Fibroblast of skin of right biceps (primary cell): ENCODE data around the gene ANXA4.
A peak's percentile ranks its signal among the peaks of the same experiment; 100 is the strongest.
"Not testable (repeated sequence)": the region's sequence is repeated elsewhere in the genome, so short reads cannot be mapped to it uniquely, and the experiment has no call there.

Source experiments
- DNase-seq: peaks from one replicate; pipeline ENCODE4 v3.0.0-alpha.2; 2013

The ANXA4 gene

GRCh38 chr2:69755862-69756467, 14.0 kb downstream of the ANXA4 start:
- peak; percentile 54 for DNase-seq

DNA sequence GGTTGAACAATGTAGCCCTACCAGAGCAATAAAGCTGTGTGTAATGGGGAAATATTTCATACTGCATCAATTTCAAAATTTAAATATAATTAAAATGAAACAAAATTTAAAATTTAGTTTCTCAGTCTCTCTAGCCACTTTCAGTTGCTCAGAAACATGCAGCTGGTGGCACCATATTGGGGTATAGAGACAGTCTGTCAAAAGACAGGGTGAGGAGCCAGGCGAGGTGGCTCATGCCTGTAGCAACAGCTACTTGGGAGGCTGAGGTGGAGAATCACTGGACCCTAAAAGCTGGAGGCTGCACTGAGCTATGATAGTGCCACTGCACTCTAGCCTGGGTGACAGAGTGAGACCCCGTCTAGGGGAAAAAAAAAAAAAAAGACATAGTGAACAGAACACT, 20.1 kb downstream of the ANXA4 start:
- DNase-seq, result no peak

DNA sequence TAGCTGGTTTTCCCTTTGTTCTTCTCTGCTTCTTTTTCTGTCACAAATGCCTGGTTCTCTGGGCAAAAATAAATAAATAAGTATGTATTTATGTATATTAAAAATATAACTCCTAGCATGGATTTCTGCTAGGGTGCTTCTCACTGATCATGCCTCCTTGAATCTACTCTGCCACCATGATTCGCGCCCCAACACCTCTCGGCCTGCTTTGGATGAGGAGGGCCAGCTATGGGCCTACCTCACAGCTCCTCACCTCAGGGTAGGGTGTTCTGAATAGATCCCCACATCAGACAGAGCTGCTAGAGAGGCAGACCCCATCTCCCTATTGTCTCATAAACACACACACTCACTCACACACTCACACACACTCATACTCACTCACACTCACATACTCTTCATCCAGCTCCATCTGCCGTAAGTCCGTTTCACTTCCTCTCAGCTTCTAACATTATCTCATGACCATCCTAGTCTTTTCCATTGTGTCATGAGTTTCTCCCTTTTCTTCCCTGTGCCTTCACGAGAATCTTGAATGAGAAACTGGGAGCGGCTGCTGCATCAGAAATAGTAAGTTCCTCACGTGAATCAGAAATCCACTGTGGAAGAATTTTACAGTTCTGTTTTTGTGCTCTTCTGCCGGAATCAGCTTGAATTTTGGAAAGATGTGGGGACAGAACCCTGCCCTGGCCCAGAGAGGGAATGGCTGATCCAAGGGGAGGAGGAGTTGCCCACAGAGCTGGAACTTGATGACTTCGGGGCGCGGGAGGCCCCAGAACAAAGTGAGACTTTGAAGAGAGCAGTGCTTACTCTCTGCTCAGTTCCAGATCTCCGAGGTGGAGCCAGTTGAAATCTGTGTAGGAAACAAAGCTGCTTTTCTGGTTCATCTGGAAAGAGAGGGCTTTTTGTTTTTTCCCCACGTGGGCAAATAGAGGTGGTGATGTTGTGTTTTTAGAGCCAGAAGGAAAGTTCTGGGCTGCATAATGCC, 20.9 kb downstream of the ANXA4 start:
- DNase-seq, result no peak

DNA sequence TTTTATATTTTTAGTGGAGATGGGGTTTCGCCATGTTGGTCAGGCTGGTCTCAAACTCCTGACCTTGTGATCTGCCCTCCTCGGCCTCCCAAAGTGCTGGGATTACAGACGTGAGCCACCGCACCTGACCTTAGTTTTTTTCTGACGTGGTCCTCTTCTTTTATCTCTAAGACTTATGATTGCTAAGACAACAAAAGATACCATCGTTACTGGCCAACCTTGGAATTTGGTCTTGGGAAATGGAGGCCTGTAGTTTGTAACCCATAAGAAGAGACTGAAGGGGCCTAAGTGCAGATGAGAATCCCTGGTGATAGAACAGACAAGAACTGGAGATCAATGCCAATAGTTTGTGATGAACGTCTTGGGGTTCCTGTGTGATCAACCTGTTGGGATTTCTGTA, 21.9 kb downstream of the ANXA4 start:
- DNase-seq, result not testable (repeated sequence)

DNA sequence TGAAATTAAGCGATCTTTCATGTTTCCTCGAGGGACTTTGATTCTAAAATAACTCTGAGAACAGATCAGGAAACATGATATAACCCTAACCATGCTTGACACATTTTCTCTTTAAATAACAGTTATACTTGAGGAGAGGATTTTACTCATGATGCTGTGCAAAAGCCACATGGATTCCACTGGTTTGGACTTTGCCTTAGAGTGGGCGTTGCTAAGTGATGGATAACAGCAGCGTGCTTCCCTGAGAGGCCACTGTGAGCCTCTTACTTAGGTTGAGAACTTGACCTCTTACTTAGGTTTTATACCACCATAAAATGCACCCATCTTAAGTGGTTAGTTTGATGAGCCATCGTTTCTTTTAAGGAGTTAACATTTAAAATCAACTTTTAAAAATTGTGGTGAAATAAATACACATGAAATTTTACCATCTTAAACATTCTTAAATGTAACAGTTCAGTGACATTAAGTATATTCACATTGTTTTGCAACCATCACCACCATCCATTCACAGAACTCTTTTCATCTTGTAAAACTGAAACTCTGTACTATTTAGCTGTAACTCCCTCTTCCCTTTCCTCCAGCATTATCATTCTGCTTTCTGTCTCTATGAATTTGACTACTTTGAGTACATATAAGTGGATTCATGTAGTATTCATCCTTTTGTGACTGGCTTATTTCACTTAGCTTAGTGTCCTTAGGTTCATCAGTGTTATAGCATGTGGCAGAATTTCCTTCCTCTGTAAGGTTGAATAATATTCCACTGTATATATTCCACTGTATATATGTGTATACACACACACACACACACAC, 22.6 kb downstream of the ANXA4 start:
- DNase-seq, result no peak

- DNase-seq, result no peak
Measured at GRCh38 chr2:69765096-69765380, 23.1 kb downstream of the ANXA4 start.

DNA sequence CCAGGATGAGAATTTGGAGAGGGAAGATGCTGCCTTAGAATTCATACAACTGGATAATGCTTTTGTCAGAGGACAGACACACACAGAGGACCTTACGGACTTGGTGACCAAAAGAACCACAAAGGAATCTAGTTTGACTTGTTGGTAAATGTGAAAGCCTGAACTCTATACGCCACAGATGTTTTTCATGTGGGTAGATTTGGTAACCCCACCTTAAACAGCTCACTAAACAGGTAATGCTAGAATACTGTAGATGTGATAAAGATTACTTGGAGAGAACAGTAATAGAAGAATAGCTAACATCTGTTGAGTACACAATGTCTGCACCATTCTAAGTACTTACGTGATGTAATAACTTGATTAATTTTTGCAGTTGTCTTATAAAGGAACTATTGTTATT, 24.1 kb downstream of the ANXA4 start:
- DNase-seq, result no peak

DNA sequence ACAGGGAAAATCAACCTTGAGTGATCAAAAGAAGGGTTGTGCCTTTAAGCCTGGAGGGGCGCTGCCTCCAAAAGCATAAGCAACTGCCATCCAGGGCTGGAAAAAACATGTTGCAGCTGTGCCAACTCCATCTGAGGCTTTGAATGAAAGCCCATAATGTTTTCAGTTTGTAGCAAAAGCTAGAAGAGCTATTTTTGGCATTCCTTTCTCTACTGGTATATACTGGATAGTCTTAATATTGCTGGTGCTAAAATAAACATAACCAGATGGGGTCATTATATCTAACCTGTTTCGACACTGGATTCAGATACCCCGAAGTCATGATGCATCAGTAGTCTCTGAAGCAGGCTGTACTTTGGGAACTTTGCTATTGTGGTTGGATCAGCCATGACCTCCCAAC, 25.1 kb downstream of the ANXA4 start:
- DNase-seq, result peak; percentile 21

GRCh38 chr2:69768235-69768634, 26.3 kb downstream of the ANXA4 start:
- no peak for DNase-seq

GRCh38 chr2:69768789-69769188, 26.9 kb downstream of the ANXA4 start:
- DNase-seq, result no peak

GRCh38 chr2:69769272-69769671, 27.3 kb downstream of the ANXA4 start:
- DNase-seq, result no peak

DNA sequence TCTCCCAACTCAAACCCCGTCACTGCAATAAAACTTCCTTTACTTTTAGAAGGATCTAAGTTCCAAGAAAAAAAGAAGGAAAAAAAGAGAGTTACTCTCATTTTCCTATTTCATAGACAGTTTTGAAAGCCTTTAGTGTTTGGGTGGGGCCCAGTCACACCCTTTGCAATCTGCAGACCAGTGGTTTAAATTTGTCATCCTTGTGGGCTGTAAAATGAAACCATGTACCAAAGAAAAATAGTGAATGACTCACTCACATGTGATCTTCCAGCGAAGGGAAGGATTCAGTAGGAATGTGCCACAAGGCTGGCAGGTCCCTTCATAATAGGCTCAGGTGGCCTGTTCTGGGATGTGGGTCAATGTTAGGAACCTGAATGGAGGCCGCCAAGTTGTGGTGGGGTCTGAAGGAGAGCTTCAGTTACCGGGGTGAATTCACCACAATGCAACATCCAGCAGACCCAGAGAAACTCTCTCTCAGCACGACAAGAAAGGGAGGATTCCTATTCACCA, 28.3 kb downstream of the ANXA4 start:
- DNase-seq, result peak; percentile 78

DNA sequence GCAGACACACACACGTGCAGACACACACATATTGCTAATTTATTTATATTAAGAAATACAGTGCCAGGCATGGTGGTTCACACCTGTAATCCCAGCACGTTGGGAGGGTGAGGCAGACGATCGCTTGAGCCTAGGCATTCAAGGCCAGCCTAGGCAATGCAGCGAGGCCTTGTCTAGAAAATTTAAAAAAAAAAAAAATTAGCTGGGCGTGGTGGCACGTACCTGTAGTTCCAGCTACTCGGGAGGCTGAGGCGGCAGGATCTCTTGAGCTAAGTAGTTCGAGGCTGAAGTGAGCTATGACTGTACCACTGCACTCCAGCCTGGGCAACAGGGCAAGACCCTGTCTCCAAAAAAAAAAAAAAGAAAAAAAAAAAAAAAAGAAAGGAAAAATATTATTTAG, 28.8 kb downstream of the ANXA4 start:
- no peak for DNase-seq

DNA sequence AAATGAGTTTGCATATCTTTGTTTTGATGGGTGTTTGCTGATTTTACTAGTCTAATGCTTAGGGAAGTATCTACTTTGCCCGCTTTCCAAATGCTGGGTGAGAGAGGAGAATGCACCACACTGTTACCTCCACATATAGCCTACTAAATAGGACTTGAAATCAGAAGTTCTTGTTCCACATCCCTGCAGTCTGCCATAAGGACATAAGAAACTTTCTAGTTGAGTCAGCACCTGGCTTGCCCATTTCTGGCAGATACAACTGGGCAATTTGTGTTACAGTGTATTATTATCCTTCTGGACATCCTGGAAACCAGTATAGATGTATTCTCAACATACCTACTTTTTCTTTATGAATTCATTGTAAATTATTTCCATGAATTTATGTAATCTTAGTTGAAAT, 29.5 kb downstream of the ANXA4 start:
- DNase-seq, result no peak

- peak; percentile 42 for DNase-seq
Measured at GRCh38 chr2:69773206-69773605, 31.3 kb downstream of the ANXA4 start.

DNA sequence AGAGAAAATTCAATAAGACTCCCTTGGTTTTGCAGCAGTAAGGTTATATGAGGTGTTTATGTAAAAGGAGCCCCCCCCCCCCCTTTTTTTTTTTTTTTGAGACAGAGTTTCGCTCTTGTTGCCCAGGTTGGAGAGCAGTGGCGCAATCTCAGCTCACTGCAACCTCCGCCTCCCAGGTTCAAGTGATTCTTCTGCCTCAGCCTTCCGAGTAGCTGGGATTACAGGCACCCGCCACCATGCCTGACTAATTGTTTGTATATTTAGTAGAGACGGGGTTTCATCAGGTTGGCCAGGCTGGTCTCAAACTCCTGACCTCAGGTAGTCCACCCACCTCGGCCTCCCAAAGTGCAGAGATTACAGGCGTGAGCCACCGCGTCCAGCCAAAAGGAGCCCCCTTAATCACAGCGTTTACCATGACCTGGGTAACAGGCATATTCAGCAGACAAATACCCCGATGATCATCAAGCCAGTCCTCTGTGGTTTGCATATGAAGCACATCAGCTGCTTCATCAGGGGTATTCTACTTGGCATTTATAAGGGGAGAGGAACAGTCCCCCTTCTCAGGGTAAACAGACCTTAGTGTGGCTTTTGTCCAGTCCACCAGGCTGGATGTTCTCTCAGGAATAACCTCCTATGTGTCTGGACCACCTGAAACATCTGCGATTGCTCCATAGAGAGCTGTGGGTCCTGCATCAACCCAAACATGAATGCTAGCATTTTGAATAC, 32.5 kb downstream of the ANXA4 start:
- DNase-seq, result not testable (repeated sequence)

GRCh38 chr2:69774984-69775982, 33.3 kb downstream of the ANXA4 start:
- no peak for DNase-seq

DNA sequence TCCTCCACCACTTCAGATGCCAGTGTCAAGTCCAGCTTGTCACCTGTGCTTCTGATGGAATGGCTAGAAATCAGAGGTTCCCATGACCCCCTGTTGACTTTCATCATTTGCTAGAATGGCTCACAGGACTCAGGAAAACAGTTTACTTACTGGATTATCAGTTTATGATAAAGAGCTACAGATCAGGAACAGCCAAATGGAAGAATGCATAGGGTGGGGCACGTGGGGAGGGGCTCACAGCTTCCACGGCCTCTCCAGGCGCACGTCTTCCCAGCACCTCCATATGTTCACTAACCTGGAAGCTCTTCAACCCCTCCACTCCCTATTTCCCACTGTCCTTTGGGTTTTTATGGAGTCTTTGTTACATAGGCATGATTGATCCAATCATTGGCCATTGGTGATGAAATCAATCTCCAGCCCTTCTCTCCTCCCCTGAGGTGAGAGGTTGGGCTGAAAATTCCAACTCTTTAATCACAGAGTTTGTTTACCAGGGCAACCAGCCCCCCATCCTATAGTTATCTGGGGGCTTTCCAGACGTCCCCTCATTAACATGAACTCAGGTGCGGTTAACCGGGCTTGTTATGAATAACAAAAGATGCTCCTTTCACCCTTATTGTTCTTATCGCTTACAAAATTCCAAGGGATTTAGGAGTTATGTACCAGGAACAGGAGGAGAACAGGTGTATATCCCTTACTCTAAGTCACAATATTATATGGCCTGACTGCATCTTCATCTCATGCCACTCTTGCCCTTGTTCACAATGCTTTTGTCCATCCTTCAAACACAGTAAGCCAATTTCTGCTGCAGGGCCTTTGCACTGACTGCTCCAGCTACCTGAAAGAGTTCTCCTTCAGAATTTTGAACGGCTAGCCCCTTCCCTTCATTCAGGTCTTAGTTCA, 35.2 kb downstream of the ANXA4 start:
- no peak for DNase-seq

GRCh38 chr2:69777786-69778105, 35.8 kb downstream of the ANXA4 start:
- DNase-seq, result no peak

GRCh38 chr2:69779258-69780001, 37.5 kb downstream of the ANXA4 start:
- DNase-seq, result peak; percentile 25
